ENCODE measurements around the gene RAB11B. TPM values are rescaled to one million over a fixed set of nuclear protein-coding genes. Genes with fewer than 3 reads are reported as not detected.

RAB11B gene
- total and polyA plus RNA-seq, 2 of the 13 experiments (the other 11 are each of a cell fraction or from before 2014, with no cell fraction given) = 6.0 to 28.4 TPM

DNA sequence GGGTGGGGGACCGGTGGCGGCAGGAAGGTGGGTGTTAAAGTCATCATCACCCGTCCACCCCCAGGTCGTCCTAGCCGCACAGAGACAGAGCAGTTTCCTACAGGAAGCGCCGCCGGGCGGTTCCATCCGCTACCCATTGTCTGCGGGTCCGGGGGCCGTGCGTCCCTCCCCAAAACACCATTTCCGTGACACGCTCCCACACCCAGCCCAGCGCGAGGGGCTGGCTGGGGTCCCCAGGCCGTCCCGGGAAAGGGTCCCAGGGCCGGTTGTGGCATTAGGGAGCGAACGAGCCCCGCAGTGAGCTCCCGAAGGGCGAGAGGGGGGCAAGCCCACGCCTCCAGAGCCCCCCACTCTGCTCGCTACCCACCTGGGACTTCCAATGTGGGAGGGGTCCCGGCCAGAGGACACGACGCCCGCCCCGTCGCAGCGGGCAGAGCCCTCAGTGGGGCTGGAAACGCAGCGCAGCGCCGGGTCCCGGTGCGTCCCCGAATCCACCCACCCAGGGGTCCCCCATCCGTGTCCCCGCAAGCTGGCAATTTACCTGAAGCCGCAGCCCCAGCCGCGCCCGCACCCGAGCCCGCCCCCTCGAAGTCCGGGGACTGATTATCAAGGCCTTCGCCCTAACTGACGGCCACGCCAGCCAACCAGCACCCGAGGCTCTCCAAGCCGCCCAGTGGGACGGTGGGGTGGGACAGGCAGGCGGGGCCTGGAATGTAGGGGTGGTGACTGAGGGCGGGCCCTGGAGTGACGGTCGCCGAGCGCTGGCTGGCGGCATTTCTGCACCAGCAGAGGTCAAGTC is 47.3 kb upstream of the RAB11B start, which contains the start of gene KANK3:
Gene KANK3 (minus strand): TSS at position 579 of the 799 bp plus-strand sequence. CDS start 5,434 bp downstream, outside the sequence.
- peak within 1 kb of the TSS; percentile 86 for H3K4me2 ChIP-seq (ENCODE audit: low read depth, low read length)
- CTCF ChIA-PET (ENCODE audit: low intra/inter-chr PET ratio, low total read pairs) = no interaction called here
- intact Hi-C loops (cut with micrococcal nuclease; ENCODE audit: unreplicated experiment) (no loop called here), in situ Hi-C loops (cut with HindIII; ENCODE audit: extremely low pct_ligation_motif_present, low pct_unique_long_range_greater_than_20kb) (no loop called here)
- no peaks in the 10 kb centered on the region for H3K79me2 ChIP-seq (ENCODE audit: insufficient read depth, low read length)
- DNase-seq (ENCODE audit: low spot score) (peak; percentile 90), FAIRE-seq (no peak), ATAC-seq (peak; percentile 97)
- no peak within 1 kb of the TSS for H3K27ac ChIP-seq (ENCODE audit: extremely low read length, insufficient read depth, low read length)
- peaks cover 0 to 11% of the 10 kb centered on the region in 2 experiments; a peak in 3 of 5 replicates for H3K27me3 ChIP-seq (ENCODE audit: control insufficient read depth in 1 of 2, insufficient read depth in 2 of 2, low read length in 2 of 2)
- no TSS peak for BruUV-seq (replicated peaks)
- no peaks in the 10 kb centered on the region for H3K36me3 ChIP-seq (replicated peaks in 1 of 2; ENCODE audit: control insufficient read depth in 1 of 2, insufficient read depth in 2 of 2, low read length in 2 of 2)
- peak within 1 kb of the TSS; percentile 28; the same call in 1 of the 2 replicates for H3K9ac ChIP-seq (ENCODE audit: insufficient read depth, low read depth, low read length)
- H4K20me1 ChIP-seq (ENCODE audit: insufficient read depth, low read length) = no peaks in the 10 kb centered on the region
- peaks cover 55% of the 10 kb centered on the region for H3K4me1 ChIP-seq (ENCODE audit: insufficient read depth, low read length)
- 0% methylated on average over 5 of the region's 65 CpGs for WGBS (ENCODE audit: low lambda C conversion rate)
- H2AFZ ChIP-seq (ENCODE audit: low read length) = no peak within 1 kb of the TSS
- peak within 1 kb of the TSS; percentile 47 to 75 (median 51) for H3K4me3 ChIP-seq (replicated peaks in 1 of 3; ENCODE audit: insufficient read depth in 1 of 3, low read depth in 2 of 3, low read length in 3 of 3)
- no peaks in the 10 kb centered on the region for H3K9me3 ChIP-seq (ENCODE audit: low read length)
- POLR2A ChIA-PET = interaction anchor here (0.7 kb wide), 1 partner anchor 20 kb away, joined by 3 read pairs; no protein-coding TSS in a partner anchor
- no peak for TF ChIP-seq ZBTB37 (CRISPR knock-in tag; IDR thresholded peaks at IDR 0.05)
- peak; percentile 87; the same call in 1 of the 2 replicates for TF ChIP-seq KDM2A (CRISPR knock-in tag; IDR thresholded peaks at IDR 0.05; ENCODE audit: borderline replicate concordance, low read depth)
- TF ChIP-seq, protein P1, sequence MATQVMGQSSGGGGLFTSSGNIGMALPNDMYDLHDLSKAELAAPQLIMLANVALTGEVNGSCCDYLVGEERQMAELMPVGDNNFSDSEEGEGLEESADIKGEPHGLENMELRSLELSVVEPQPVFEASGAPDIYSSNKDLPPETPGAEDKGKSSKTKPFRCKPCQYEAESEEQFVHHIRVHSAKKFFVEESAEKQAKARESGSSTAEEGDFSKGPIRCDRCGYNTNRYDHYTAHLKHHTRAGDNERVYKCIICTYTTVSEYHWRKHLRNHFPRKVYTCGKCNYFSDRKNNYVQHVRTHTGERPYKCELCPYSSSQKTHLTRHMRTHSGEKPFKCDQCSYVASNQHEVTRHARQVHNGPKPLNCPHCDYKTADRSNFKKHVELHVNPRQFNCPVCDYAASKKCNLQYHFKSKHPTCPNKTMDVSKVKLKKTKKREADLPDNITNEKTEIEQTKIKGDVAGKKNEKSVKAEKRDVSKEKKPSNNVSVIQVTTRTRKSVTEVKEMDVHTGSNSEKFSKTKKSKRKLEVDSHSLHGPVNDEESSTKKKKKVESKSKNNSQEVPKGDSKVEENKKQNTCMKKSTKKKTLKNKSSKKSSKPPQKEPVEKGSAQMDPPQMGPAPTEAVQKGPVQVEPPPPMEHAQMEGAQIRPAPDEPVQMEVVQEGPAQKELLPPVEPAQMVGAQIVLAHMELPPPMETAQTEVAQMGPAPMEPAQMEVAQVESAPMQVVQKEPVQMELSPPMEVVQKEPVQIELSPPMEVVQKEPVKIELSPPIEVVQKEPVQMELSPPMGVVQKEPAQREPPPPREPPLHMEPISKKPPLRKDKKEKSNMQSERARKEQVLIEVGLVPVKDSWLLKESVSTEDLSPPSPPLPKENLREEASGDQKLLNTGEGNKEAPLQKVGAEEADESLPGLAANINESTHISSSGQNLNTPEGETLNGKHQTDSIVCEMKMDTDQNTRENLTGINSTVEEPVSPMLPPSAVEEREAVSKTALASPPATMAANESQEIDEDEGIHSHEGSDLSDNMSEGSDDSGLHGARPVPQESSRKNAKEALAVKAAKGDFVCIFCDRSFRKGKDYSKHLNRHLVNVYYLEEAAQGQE (IDR thresholded peaks at IDR 0.05; ENCODE audit: borderline replicate concordance in 1 of 2, low read depth in 1 of 2, low read length in 2 of 2) = no peak
- peak; percentile 16; the same call in 1 of the 2 replicates for TF ChIP-seq MED1 (CRISPR knock-in tag; IDR thresholded peaks at IDR 0.05)
- peak; percentile 97 for TF ChIP-seq NFYC (CRISPR knock-in tag; IDR thresholded peaks at IDR 0.05)
- TF ChIP-seq MED8 (CRISPR knock-in tag; IDR thresholded peaks at IDR 0.05; ENCODE audit: insufficient replicate concordance) = no peak
- no peak for TF ChIP-seq KDM5A (IDR thresholded peaks at IDR 0.05; ENCODE audit: borderline replicate concordance, low read length)
- no peak for TF ChIP-seq MAFF (IDR thresholded peaks at IDR 0.05; ENCODE audit: low read depth, low read length)
- no peak for TF ChIP-seq ONECUT2 (CRISPR knock-in tag; IDR thresholded peaks at IDR 0.05)
- no peak for TF ChIP-seq PREB (CRISPR knock-in tag; IDR thresholded peaks at IDR 0.05)
- TF ChIP-seq, protein P2, sequence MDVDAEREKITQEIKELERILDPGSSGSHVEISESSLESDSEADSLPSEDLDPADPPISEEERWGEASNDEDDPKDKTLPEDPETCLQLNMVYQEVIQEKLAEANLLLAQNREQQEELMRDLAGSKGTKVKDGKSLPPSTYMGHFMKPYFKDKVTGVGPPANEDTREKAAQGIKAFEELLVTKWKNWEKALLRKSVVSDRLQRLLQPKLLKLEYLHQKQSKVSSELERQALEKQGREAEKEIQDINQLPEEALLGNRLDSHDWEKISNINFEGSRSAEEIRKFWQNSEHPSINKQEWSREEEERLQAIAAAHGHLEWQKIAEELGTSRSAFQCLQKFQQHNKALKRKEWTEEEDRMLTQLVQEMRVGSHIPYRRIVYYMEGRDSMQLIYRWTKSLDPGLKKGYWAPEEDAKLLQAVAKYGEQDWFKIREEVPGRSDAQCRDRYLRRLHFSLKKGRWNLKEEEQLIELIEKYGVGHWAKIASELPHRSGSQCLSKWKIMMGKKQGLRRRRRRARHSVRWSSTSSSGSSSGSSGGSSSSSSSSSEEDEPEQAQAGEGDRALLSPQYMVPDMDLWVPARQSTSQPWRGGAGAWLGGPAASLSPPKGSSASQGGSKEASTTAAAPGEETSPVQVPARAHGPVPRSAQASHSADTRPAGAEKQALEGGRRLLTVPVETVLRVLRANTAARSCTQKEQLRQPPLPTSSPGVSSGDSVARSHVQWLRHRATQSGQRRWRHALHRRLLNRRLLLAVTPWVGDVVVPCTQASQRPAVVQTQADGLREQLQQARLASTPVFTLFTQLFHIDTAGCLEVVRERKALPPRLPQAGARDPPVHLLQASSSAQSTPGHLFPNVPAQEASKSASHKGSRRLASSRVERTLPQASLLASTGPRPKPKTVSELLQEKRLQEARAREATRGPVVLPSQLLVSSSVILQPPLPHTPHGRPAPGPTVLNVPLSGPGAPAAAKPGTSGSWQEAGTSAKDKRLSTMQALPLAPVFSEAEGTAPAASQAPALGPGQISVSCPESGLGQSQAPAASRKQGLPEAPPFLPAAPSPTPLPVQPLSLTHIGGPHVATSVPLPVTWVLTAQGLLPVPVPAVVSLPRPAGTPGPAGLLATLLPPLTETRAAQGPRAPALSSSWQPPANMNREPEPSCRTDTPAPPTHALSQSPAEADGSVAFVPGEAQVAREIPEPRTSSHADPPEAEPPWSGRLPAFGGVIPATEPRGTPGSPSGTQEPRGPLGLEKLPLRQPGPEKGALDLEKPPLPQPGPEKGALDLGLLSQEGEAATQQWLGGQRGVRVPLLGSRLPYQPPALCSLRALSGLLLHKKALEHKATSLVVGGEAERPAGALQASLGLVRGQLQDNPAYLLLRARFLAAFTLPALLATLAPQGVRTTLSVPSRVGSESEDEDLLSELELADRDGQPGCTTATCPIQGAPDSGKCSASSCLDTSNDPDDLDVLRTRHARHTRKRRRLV (CRISPR knock-in tag; IDR thresholded peaks at IDR 0.05) = 0 out of 2 replicates have a peak, but pooled peaks have one; percentile 22
